Tibial nerve (tissue), 4 donors: ENCODE data around the gene TRIP10.
"Not testable (repeated sequence)": the region's sequence is repeated elsewhere in the genome, so short reads cannot be mapped to it uniquely, and the experiment has no call there.

Source experiments
- EP300 ChIP-seq, 2 donors: sonication (generic); formaldehyde crosslinking; IDR thresholded peaks; one replicate each; pipeline ENCODE4 v1.6.1; 2017; ENCODE audit warnings: antibody characterized with exemption in 2 of 2, mild to moderate bottlenecking in 1 of 2
- POLR2A ChIP-seq, 2 donors: fragments of 450-650 bp; IDR thresholded peaks; one replicate each; pipeline ENCODE4 v1.6.1; 2017; ENCODE audit warnings: antibody characterized with exemption in 2 of 2, mild to moderate bottlenecking in 2 of 2, moderate library complexity in 2 of 2
- TF ChIP-seq, protein P1 (sequence below), 5 experiments: fragments of 200-600 bp in 3 of 5; fragments of 450-650 bp in 2 of 5; sonication (generic) in 3 of 5; IDR thresholded peaks; one replicate each; pipeline ENCODE4 v1.5.1; 2016 to 2019; ENCODE audit warnings: antibody characterized with exemption in 5 of 5, mild to moderate bottlenecking in 3 of 5, moderate library complexity in 2 of 5

DNA sequence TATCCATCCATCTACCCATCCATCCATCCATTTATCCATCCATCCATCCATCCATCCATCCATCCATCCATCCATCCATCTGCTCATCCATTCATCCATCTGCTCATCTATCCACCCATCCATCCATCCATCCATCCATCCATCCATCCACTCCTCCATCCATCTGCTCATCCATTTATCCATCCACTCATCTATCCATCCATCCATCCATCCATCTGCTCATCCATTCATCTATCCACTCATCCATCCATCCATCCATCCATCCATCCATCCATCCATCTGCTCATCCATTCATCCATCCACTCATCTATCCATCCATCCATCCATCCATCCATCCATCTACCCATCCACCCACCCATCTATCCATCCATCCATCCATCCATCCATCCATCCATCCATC lies 36.6 kb downstream of the TRIP10 start:
- TF ChIP-seq, protein P1, sequence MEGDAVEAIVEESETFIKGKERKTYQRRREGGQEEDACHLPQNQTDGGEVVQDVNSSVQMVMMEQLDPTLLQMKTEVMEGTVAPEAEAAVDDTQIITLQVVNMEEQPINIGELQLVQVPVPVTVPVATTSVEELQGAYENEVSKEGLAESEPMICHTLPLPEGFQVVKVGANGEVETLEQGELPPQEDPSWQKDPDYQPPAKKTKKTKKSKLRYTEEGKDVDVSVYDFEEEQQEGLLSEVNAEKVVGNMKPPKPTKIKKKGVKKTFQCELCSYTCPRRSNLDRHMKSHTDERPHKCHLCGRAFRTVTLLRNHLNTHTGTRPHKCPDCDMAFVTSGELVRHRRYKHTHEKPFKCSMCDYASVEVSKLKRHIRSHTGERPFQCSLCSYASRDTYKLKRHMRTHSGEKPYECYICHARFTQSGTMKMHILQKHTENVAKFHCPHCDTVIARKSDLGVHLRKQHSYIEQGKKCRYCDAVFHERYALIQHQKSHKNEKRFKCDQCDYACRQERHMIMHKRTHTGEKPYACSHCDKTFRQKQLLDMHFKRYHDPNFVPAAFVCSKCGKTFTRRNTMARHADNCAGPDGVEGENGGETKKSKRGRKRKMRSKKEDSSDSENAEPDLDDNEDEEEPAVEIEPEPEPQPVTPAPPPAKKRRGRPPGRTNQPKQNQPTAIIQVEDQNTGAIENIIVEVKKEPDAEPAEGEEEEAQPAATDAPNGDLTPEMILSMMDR (IDR thresholded peaks at IDR 0.05), result not testable (repeated sequence)
- TF ChIP-seq POLR2A, EP300 (IDR thresholded peaks at IDR 0.05): not testable (repeated sequence)
